H1 (cell line): ENCODE measurements around the gene SELENOV. TPM values are rescaled to one million over a fixed set of nuclear protein-coding genes. Genes with fewer than 3 reads are reported as not detected.

Experiments
- CTCF ChIA-PET: fragments of 300-600 bp; sonication (Branson Sonifier 250); formaldehyde crosslinking; loops from one replicate; lab custom pipeline; 2021; ENCODE audit not compliant: partially characterized antibody; lab: Charles Lee
- POLR2A ChIA-PET: fragments of 300-600 bp; sonication (Branson Sonifier 250); formaldehyde crosslinking; loops from one replicate; lab custom pipeline; 2021; ENCODE audit warnings: inconsistent platforms; ENCODE audit not compliant: partially characterized antibody; lab: Charles Lee
- DNase-seq, 2 experiments: peaks; one replicate each; pipeline versions ENCODE4 v3.0.0 to v3.0.0-alpha.2; 2010 to 2022; ENCODE audit warnings: low spot score in 2 of 2, low read depth in 1 of 2, mixed read lengths in 1 of 2
- FAIRE-seq: peaks from 2 replicates; lab custom pipeline; 2011; peaks lifted over from hg19 to GRCh38; lab: Jason Lieb, UNC
- H2AFZ ChIP-seq: 2 replicates; pipeline ENCODE4 v1.8.1; 2012; ENCODE audit warnings: low read length, inconsistent platforms
- H2AK5ac ChIP-seq: 2 replicates; pipeline ENCODE4 v1.6.1; 2013; ENCODE audit warnings: low read depth, low read length
- H2BK120ac ChIP-seq: replicated peaks from 2 replicates; pipeline ENCODE3; 2013; ENCODE audit warnings: low read depth, low read length, inconsistent platforms
- H2BK12ac ChIP-seq: 2 replicates; pipeline ENCODE4 v1.6.1; 2013; ENCODE audit warnings: low read depth, low read length
- H2BK15ac ChIP-seq: 2 replicates; pipeline ENCODE4 v1.6.1; 2013; ENCODE audit warnings: low read length
- H2BK20ac ChIP-seq: 2 replicates; pipeline ENCODE4 v1.6.1; 2013; ENCODE audit warnings: low read length
- H2BK5ac ChIP-seq: 2 replicates; pipeline ENCODE4 v1.6.1; 2013; ENCODE audit warnings: low read depth, low read length
- H3K14ac ChIP-seq: 2 replicates; pipeline ENCODE4 v1.6.1; 2013; ENCODE audit warnings: inconsistent platforms; ENCODE audit not compliant: insufficient read length
- H3K18ac ChIP-seq: 2 replicates; pipeline ENCODE4 v1.6.1; 2013; ENCODE audit warnings: low read length; ENCODE audit errors: extremely low read depth
- H3K23ac ChIP-seq: 2 replicates; pipeline ENCODE4 v1.6.1; 2013; ENCODE audit warnings: inconsistent platforms; ENCODE audit not compliant: insufficient read length
- H3K23me2 ChIP-seq: 2 replicates; pipeline ENCODE4 v1.6.1; 2013; ENCODE audit warnings: low read depth, low read length
- H3K27ac ChIP-seq: 2 replicates; pipeline ENCODE4 v1.6.1; 2011; ENCODE audit warnings: low read depth, low read length, inconsistent platforms
- H3K27me3 ChIP-seq, 4 experiments: replicated peaks in 1 of 4; 1 replicate in 1 of 4; 2 replicates in 3 of 4; pipeline versions ENCODE4 v1.6.1 to v1.8.1; 2011 to 2013; ENCODE audit warnings: low read length in 3 of 4, mild to moderate bottlenecking in 3 of 4, inconsistent platforms in 2 of 4, mixed read lengths in 2 of 4, moderate library complexity in 1 of 4; ENCODE audit not compliant: control insufficient read depth in 3 of 4, insufficient read depth in 3 of 4; ENCODE audit errors: extremely low read depth in 1 of 4
- H3K36me3 ChIP-seq, 4 experiments: 2 replicates each; pipeline versions ENCODE4 v1.6.1 to v1.8.1; 2011 to 2013; ENCODE audit warnings: mild to moderate bottlenecking in 4 of 4, low read length in 3 of 4, moderate library complexity in 2 of 4, control low read depth in 1 of 4, inconsistent platforms in 1 of 4; ENCODE audit not compliant: insufficient read depth in 4 of 4, control insufficient read depth in 2 of 4
- H3K4ac ChIP-seq: replicated peaks from 2 replicates; pipeline ENCODE3; 2013; ENCODE audit warnings: low read length, low read depth, mixed read lengths, inconsistent platforms; ENCODE audit not compliant: insufficient read length
- H3K4me1 ChIP-seq, 4 experiments: replicated peaks in 1 of 4; 1 replicate in 1 of 4; 2 replicates in 3 of 4; pipeline versions ENCODE4 v1.6.1 to v1.8.1; 2011 to 2013; ENCODE audit warnings: low read length in 3 of 4, inconsistent platforms in 2 of 4, mixed read lengths in 1 of 4; ENCODE audit not compliant: insufficient read depth in 4 of 4, control insufficient read depth in 3 of 4
- H3K4me2 ChIP-seq, 2 experiments: 2 replicates each; pipeline versions ENCODE4 v1.6.1 to v1.8.1; 2011 to 2013; ENCODE audit warnings: low read depth in 2 of 2, low read length in 2 of 2, control low read depth in 1 of 2, inconsistent platforms in 1 of 2, mild to moderate bottlenecking in 1 of 2; ENCODE audit not compliant: insufficient read depth in 1 of 2
- H3K4me3 ChIP-seq, 4 experiments: fragments of 200-600, 300-600 bp in 1 of 4; sonication (generic), shearing (Covaris generic), sonication (Bioruptor Twin) in 1 of 4; 2 replicates each; pipeline versions ENCODE4 v1.5.1 to v1.8.1; 2011 to 2016; ENCODE audit warnings: low read length in 4 of 4, low read depth in 3 of 4, control low read depth in 2 of 4, inconsistent platforms in 2 of 4, mild to moderate bottlenecking in 2 of 4, mixed read lengths in 1 of 4, moderate library complexity in 1 of 4; ENCODE audit not compliant: insufficient read depth in 2 of 4; ENCODE audit errors: extremely low read depth in 1 of 4
- H3K56ac ChIP-seq: replicated peaks from 2 replicates; pipeline ENCODE3; 2013; ENCODE audit warnings: low read depth, mild to moderate bottlenecking, mixed read lengths, low read length, inconsistent platforms; ENCODE audit not compliant: insufficient read length
- H3K79me1 ChIP-seq: 2 replicates; pipeline ENCODE4 v1.6.1; 2013; ENCODE audit warnings: low read depth, low read length, control low read depth
- H3K79me2 ChIP-seq, 2 experiments: 2 replicates each; pipeline versions ENCODE4 v1.6.1 to v1.8.1; 2012 to 2013; ENCODE audit warnings: low read length in 2 of 2, mild to moderate bottlenecking in 2 of 2, inconsistent platforms in 1 of 2; ENCODE audit not compliant: insufficient read depth in 2 of 2, control insufficient read depth in 1 of 2
- H3K9ac ChIP-seq, 4 experiments: replicated peaks in 1 of 4; 1 replicate in 1 of 4; 2 replicates in 3 of 4; pipeline versions ENCODE4 v1.6.1 to v1.8.1; 2011 to 2013; ENCODE audit warnings: low read depth in 3 of 4, low read length in 3 of 4, control low read depth in 2 of 4, mild to moderate bottlenecking in 2 of 4, moderate library complexity in 2 of 4, inconsistent platforms in 1 of 4; ENCODE audit errors: extremely low read depth in 1 of 4
- H3K9me3 ChIP-seq, 2 experiments: 2 replicates each; pipeline versions ENCODE4 v1.6.1 to v1.8.1; 2012 to 2013; ENCODE audit warnings: mild to moderate bottlenecking in 2 of 2, moderate library complexity in 2 of 2, control low read depth in 1 of 2, inconsistent platforms in 1 of 2, low read depth in 1 of 2, low read length in 1 of 2, mixed read lengths in 1 of 2; ENCODE audit not compliant: insufficient read depth in 2 of 2
- H4K20me1 ChIP-seq, 2 experiments: replicated peaks in 1 of 2; 2 replicates each; pipeline versions ENCODE3 to v1.8.1; 2011 to 2013; ENCODE audit warnings: inconsistent platforms in 2 of 2, low read length in 2 of 2, mild to moderate bottlenecking in 1 of 2; ENCODE audit not compliant: insufficient read depth in 2 of 2, control insufficient read depth in 1 of 2
- H4K5ac ChIP-seq: 2 replicates; pipeline ENCODE4 v1.6.1; 2013; ENCODE audit warnings: low read length, low read depth, mixed read lengths, inconsistent platforms; ENCODE audit not compliant: insufficient read length
- H4K8ac ChIP-seq: 2 replicates; pipeline ENCODE4 v1.8.0; 2013; ENCODE audit warnings: mild to moderate bottlenecking, moderate library complexity, low read length, inconsistent platforms; ENCODE audit not compliant: insufficient read depth; ENCODE audit errors: extremely low read depth
- H4K91ac ChIP-seq: replicated peaks from 2 replicates; pipeline ENCODE3; 2013; ENCODE audit warnings: low read length, mixed read lengths, inconsistent platforms; ENCODE audit not compliant: insufficient read length
- ASH2L ChIP-seq: fragments of 200-600, 300-600 bp; sonication (generic); IDR thresholded peaks from one replicate; pipeline ENCODE4 v1.7.1; 2017; ENCODE audit warnings: low read length
- BACH1 ChIP-seq: IDR thresholded peaks from 2 replicates; pipeline ENCODE4 v1.6.1; 2012; ENCODE audit warnings: low read length, improper control_type of control experiment
- CHD2 ChIP-seq: IDR thresholded peaks from 2 replicates; pipeline ENCODE4 v1.6.1; 2012; ENCODE audit warnings: low read length, improper control_type of control experiment
- JUND ChIP-seq: IDR thresholded peaks from 2 replicates; pipeline ENCODE4 v1.6.1; 2011; ENCODE audit warnings: mild to moderate bottlenecking, improper control_type of control experiment, low read length
- SAP30 ChIP-seq: fragments of 300-600 bp; sonication (generic); IDR thresholded peaks from 2 replicates; pipeline ENCODE4 v1.7.1; 2012; ENCODE audit warnings: low read length, moderate library complexity, mild to moderate bottlenecking, inconsistent platforms; ENCODE audit not compliant: insufficient read depth, insufficient replicate concordance
- SIN3A ChIP-seq, 2 experiments: IDR thresholded peaks in 1 of 2; conservative IDR thresholded peaks in 1 of 2; 2 replicates each; pipeline ENCODE4 v1.6.1; 2011 to 2012; ENCODE audit warnings: low read length in 2 of 2, improper control_type of control experiment in 1 of 2, low read depth in 1 of 2, mild to moderate bottlenecking in 1 of 2
- SP4 ChIP-seq: IDR thresholded peaks from 2 replicates; pipeline ENCODE4 v1.6.1; 2012; ENCODE audit warnings: low read length, inconsistent platforms
- SRF ChIP-seq: IDR thresholded peaks from 2 replicates; pipeline ENCODE4 v1.6.1; 2011; ENCODE audit warnings: mild to moderate bottlenecking, low read depth, low read length, moderate library complexity
- SUZ12 ChIP-seq: fragments of 200-600 bp; sonication (generic); IDR thresholded peaks from 2 replicates; pipeline ENCODE4 v1.6.1; 2012; ENCODE audit warnings: mild to moderate bottlenecking, inconsistent platforms, low read length, moderate library complexity, mixed read lengths
- TAF7 ChIP-seq: optimal IDR thresholded peaks from 2 replicates; pipeline ENCODE3; 2011; ENCODE audit warnings: low read depth, mild to moderate bottlenecking, inconsistent platforms, low read length, moderate library complexity, borderline replicate concordance
- TCF12 ChIP-seq: IDR thresholded peaks from 2 replicates; pipeline ENCODE4 v1.6.1; 2011; ENCODE audit warnings: low read depth, mild to moderate bottlenecking, low read length
- WGBS, 2 experiments: shearing (Covaris generic) in 1 of 2; methylation state at CpG; one replicate each; pipeline versions ENCODE4 v1.1.6 to v1.1.7; 2013 to 2015; ENCODE audit warnings: low lambda C conversion rate in 2 of 2, mixed read lengths in 2 of 2, inconsistent platforms in 1 of 2, low coverage in 1 of 2, missing lambda C conversion rate in 1 of 2; ENCODE audit not compliant: insufficient replicate concordance in 2 of 2, insufficient coverage in 1 of 2, insufficient read length in 1 of 2; ENCODE audit errors: extremely low coverage in 1 of 2, missing lambda C conversion rate in 1 of 2; 5-methylcytosine and 5-hydroxymethylcytosine counted together
- polyA plus RNA-seq, 7 experiments: library from polyadenylated mRNA; depleted of rRNA in 3 of 7; stranded (reverse) in 5 of 7; unstranded in 2 of 7; fragments of >200 nt in 5 of 7; fragments of 200-250 nt in 2 of 7; gene quantifications; 1 replicate in 5 of 7; 2 replicates in 1 of 7; 4 replicates in 1 of 7; pipeline versions ENCODE4 v1.2.1 to v1.2.3, GENCODE V29; 2011 to 2013; ENCODE audit warnings: missing spikeins in 2 of 7, mixed read lengths in 2 of 7
- total RNA-seq: library from RNA; stranded (reverse); fragmentation: NEBNext Ultra II Directional; extraction: Animal tissue kit (Norgen Biotek cat#: 25700); gene quantifications from 2 replicates; pipeline ENCODE4 v1.2.1, GENCODE V29; 2021

The SELENOV gene
- total and polyA plus RNA-seq, 2 of the 8 experiments (the other 6 are each of a cell fraction or from before 2014, with no cell fraction given), result 8.4 to 10.7 TPM

GRCh38 chr19:39555883-39556282 lies 40.9 kb downstream of the SELENOV start:
- H4K8ac ChIP-seq, result no peak overlapping the region
- TF ChIP-seq SRF, result no peak
- no peak for TF ChIP-seq SAP30
- TF ChIP-seq CHD2, result no peak
- TF ChIP-seq ASH2L, result no peak
- no peak for TF ChIP-seq TAF7
- no peak for TF ChIP-seq JUND
- TF ChIP-seq SIN3A (conservative IDR thresholded peaks at IDR 0.05 in 1 of 2, IDR thresholded peaks at IDR 0.05 in 1 of 2; ENCODE audit: low read depth in 1 of 2, low read length in 2 of 2), result no peak
- TF ChIP-seq BACH1, result no peak
- no peak for TF ChIP-seq SUZ12
- TF ChIP-seq TCF12, result no peak
- TF ChIP-seq SP4, result no peak
- no peaks in the 10 kb centered on the region for H3K9me3 ChIP-seq
- FAIRE-seq, result no peak
- no peak overlapping the region for H3K4me3 ChIP-seq
- H3K4me1 ChIP-seq, result no peaks in the 10 kb centered on the region
- no peak overlapping the region for H2AFZ ChIP-seq
- no peak overlapping the region for H4K91ac ChIP-seq
- WGBS, 2 experiments, result 70% methylated on average over 1 of the region's 1 CpG; no CpG with 5 or more reads in 1 of the 2 experiments
- H2BK120ac ChIP-seq, result no peak overlapping the region
- no peak overlapping the region for H2BK5ac ChIP-seq
- no peak overlapping the region for H3K14ac ChIP-seq
- H3K27me3 ChIP-seq, result no peaks in the 10 kb centered on the region
- no peak overlapping the region for H4K5ac ChIP-seq
- H3K36me3 ChIP-seq, result no peaks in the 10 kb centered on the region
- no peak overlapping the region for H3K27ac ChIP-seq
- H3K9ac ChIP-seq, result no peak overlapping the region
- no peak overlapping the region for H2BK20ac ChIP-seq
- ChIA-PET CTCF (interaction anchor here (5.8 to 6.8 kb wide), 2 partner anchors 70 to 118 kb away, joined by 34 to 108 read pairs; no protein-coding TSS in a partner anchor), POLR2A (interaction anchor here (0.6 kb wide), 1 partner anchor 12 kb away, joined by 3 read pairs; no protein-coding TSS in a partner anchor)
- H2BK15ac ChIP-seq, result no peak overlapping the region
- H3K79me1 ChIP-seq, result no peaks in the 10 kb centered on the region
- no peak for DNase-seq
- no peak overlapping the region for H3K4ac ChIP-seq
- no peaks in the 10 kb centered on the region for H4K20me1 ChIP-seq
- H3K4me2 ChIP-seq, result no peak overlapping the region
- H3K79me2 ChIP-seq, result no peaks in the 10 kb centered on the region
- no peak overlapping the region for H2AK5ac ChIP-seq
- H3K23me2 ChIP-seq, result no peaks in the 10 kb centered on the region
- no peak overlapping the region for H3K23ac ChIP-seq
- H2BK12ac ChIP-seq, result no peak overlapping the region
- H3K18ac ChIP-seq, result no peak overlapping the region
- no peak overlapping the region for H3K56ac ChIP-seq
